Stimulated activated CD8-positive, alpha-beta memory T cell treated with anti-CD3 and anti-CD28 coated beads, Interleukin-12 subunit alpha, Interleukin-12 subunit beta, amount 100 ng/mL, for 24 hours (primary cell): ENCODE measurements around the gene PTPRK.

Source experiments
- DNase-seq: peaks from one replicate; pipeline ENCODE4 v3.0.0-alpha.2; 2020; ENCODE audit errors: extremely low read depth

Gene PTPRK

DNA sequence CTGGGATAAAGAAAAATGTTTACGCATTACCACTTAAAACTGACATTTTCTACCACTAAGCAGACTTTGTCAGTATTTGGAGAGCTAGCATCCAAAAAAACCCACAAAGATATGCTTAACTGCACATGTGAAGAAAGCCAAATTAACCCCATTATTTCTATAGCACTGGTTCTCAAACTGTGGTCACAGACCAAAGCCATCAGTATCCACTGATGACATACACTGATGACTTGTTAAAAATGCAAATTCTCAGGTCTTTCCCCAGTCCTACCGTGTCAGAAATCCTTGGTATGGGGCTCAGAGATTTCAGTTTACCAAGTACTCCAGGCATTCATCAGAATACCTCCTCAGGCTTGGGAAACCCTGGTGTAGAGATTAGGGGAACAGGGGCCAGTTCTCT, 230.2 kb downstream of the PTPRK start:
- DNase-seq = no peak

DNA sequence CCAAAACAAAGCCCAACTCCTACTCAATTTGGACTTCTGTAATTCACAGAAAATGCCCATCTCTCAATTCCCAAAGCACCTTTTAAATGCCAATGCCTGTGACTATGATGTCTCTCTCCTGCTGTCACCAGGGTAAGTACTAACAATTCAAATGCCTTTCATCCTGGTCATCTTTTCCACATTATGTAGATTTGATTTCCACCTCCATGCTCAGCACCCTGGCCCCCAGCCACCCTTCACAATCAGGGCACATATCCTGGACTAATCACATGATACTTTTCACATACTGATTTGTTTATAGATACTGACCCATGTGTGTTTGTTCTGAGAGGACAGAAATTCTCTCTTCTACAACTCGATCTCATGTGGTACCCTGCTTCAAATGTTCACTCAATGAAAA, 236.3 kb downstream of the PTPRK start:
- DNase-seq = no peak

DNA sequence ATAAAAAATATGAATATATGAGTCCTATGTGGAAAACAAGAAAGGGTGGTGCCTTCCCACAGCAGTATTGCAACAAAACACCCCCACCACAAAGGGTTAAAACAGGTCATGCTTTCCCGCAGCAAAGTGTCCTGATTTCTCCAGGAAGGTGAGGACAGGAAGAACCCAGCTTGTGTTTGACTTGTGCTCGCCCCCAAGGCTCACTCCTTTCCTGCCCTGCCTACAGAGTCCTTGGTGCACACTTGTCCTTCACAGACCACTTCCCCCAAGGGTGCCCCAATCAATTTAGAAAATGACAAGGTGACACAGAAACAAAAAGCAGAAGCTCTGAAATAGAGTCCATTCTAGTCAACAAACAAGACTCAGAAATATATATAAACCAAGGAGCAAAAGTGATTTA, 237.4 kb downstream of the PTPRK start:
- DNase-seq = no peak

DNA sequence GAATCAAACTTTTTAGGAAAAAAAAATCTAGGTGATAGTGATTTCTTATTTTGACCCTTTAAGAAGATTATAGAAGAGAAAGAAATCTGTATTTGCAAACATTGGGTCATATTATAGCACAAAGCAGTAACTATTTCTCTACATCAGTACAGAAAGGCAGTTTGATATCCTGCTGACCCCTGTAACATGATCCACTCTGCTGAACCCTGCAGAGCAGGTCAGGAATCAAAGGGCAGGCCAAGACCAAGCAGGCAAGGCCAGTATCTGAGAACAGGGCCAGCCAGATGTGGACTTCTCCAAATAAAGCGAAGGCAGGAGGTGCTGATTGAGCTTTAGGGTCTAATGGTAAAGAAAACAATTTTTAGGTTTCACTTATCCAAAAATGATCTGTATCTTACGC, 239.4 kb downstream of the PTPRK start:
- no peak for DNase-seq

DNA sequence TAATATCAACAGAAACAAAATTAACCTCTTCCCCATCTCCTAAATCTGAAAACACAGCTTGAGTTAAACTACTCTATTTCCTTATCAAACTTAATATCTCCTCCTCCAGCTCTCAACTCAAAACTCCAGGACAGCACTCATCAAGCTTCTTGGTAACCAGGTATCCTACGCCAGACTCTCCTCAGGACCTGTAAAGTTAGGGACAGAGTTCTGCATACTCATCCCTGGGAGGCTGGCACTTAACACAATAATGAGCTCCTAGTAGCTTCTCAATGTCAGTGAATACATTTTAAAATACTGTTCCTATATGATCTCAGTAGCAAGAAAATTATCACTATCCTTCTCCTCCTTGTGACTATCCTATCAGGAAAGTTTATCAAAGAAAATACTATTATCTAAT, 240.3 kb downstream of the PTPRK start:
- DNase-seq = no peak

DNA sequence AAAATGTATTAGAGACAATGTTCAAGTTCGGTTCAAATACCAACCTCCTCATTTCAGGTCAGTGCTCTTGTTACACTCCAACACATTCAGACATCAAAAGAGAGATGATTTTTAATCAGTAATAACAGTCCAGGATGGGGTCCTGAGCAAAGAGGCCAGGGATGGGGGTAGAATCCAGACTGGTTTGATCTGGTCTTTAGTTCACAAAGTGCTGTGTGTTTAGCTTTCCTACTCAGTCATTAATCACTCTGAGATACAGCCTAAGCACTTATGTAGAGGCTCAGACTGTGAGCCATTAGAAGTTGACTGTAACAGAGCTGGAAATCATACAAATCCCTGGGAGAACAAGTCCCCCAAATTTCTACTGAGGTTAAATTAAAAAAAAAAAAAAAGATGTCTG, 241.6 kb downstream of the PTPRK start:
- DNase-seq = no peak

DNA sequence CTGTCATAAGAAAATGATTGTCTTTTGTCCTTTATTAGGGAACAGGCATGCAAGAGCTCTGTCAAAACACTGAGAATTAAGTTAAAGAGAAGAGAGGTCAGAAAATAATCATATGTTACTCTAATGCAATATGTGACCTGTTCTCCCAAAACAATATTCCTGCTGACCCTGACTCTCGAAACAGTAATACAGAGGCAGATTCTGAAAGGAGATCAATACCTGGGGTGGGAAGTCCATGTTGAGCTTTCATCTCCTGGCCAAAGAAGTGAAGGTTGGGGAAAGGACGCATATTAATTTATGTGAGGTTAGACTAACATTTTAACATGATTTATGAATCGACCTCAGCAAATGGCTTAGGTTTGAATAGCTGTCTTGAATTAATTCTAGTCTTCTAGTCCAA, 243.0 kb downstream of the PTPRK start:
- DNase-seq = no peak

DNA sequence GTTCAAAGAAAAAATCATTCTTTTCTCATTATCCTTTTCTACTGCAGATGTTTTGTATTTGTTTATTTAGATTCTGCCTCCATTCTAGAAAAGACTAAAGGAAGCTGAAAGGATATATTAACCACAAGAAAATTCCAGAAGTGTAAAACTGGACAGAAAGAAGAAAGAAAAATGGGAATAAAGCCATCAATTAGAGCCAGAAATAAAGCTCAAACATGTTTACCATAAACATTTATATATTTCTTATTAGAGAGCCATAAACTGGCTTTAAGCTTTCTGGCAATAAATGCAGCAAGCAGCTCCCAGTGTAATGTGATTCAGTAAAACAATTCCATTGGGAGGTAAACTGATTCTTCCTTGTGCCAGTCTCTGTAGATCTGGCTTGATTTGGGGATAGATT, 244.1 kb downstream of the PTPRK start:
- DNase-seq = no peak

DNA sequence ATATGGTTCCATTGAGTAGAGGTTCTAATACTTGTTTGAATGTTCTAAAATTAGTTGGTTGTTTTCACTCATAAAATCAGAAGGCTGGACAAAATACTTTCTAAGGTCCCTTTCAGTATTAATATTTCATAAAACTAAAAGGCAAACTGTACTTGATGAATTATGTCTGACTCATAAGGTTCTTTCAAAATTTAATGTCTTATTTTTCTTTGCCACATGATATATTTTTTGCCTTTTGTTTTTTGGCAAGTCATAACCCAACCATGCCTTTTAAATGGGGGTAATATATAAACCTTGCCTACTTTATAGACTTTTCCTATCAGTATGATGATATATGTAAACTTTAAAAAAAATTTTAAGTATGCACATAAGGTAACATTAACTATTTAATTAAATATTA, 244.7 kb downstream of the PTPRK start:
- DNase-seq = no peak

DNA sequence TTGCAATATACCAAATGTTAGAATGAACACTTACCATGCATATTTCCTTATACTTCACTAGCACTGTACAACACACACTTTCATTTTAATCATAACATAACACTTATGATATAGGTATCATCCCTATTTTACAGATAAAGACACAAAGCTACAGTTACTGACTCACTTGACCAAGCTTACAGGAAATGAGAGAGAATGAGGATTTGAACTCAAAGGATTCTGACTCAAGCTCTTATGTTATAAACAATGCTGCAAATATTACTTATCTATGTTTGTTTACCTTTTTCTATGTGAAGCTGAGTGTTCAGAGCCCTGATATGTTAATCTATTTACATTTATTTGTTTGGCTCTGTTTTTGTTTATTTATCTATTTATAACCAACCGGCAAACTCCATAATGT, 245.4 kb downstream of the PTPRK start:
- no peak for DNase-seq

DNA sequence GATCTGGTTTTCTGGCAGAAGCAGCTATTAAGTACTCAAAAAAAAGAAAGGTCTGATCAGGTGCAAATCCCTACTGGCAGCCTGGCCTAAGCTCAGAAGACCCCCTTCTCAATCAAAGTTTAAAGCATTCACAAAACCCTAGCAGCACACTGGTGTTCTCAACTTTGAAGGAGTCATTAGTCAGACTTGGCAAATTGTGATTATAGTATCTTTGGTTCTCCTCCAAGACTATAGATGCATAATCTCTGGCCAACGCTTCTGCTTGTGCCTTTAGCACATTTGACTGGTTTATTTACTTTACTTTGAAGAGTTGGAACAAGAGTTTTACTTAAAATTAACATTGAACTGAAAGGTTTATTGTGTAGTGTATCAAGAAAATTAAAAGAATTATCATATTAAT, 248.9 kb downstream of the PTPRK start:
- DNase-seq = no peak

DNA sequence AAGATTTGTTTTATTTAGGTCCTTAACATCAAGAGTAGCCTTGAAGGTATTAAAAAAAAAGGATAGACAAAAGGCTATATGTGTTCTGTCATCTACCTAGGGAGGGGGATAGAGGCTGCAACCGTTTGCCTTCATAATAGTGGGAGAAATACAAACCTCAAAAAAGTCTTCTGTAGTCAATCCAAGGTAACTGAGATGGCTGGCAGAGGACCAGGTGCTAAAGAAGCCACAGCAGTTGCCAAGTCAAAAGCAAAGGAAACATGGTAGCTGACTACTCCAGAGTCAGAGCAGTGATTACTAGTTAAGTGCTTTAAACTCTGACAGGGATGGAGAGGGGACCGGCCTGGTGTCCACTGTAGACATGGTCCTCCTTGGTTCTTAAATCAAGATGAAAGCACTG, 249.4 kb downstream of the PTPRK start:
- DNase-seq = no peak

DNA sequence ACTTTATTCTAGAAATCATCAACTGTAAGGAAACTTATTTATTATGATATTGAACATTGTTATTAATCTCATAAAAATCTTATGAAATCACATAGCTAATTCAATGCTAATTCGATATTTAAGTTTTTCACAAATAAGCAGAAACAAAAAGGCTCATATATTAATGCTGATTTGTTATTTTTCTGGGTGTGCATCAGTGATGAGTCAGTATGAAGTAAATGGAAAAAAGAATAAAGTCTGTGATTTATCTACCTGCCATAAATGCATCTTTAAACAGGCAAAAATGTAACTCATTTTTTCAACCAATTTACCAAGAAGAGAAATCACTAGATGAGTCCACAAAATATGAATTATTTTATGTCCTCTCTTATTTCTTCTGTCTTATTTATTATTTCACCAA, 253.5 kb downstream of the PTPRK start:
- no peak for DNase-seq

DNA sequence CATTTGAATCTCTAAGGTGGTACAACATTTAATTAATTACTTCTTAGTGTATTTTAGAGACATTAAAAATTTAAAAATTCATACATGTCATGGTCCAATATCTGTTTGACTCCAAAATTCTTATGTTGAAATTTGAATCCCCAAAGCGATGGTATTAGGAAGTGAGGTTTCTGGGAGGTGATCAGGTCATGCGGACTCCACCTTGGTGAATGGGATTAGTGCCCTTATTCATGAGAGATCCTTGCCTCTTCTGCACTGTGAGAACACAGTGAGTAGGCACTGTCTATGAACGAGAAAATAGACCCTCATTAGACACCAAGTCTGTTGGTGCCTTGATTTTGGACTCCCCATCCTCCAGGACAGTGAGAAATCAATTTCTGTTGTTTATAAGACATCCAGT, 254.7 kb downstream of the PTPRK start:
- DNase-seq = no peak

DNA sequence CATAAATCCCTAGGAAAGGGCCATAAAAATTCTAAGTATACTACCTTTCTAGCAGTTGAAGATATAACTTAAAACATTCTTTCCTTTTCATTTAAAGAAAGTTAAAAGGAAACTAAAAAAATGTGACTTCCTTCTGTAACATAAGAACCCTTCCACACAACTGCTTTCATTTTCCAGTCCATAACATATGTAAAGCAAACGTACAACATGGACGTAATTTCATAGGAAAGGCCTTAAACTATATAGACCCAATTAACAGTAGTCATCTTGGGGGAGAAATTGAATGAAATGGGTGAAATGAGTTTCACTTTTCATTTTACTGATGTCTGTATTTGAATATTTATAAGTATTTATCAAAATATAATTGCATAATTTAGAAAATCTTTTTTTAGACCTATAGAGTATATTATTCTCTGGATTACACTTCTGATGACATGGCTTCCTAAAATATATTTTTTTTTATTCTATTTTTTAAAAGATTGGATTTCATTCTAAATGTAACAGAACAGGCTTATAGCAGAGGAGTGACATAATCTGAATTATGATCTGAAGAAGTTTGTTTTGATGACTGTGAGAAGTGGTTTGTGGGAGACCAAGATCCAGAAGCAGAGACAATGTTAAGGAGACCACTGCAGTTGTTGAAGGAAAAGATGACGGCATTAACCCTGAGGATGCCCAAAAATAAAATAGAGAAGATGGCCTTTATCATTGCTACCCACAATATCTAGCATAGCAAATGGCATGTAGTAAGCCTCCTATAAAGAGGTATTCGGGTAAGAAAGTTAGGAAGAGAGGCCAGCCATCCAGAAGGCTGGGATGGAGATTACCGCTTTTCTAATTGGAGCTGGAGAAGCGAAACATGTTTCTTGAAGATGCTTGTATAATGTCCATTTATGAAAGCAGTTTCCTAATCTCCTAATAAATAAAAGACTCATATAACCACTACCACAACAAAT, 260.4 kb downstream of the PTPRK start:
- DNase-seq = no peak

DNA sequence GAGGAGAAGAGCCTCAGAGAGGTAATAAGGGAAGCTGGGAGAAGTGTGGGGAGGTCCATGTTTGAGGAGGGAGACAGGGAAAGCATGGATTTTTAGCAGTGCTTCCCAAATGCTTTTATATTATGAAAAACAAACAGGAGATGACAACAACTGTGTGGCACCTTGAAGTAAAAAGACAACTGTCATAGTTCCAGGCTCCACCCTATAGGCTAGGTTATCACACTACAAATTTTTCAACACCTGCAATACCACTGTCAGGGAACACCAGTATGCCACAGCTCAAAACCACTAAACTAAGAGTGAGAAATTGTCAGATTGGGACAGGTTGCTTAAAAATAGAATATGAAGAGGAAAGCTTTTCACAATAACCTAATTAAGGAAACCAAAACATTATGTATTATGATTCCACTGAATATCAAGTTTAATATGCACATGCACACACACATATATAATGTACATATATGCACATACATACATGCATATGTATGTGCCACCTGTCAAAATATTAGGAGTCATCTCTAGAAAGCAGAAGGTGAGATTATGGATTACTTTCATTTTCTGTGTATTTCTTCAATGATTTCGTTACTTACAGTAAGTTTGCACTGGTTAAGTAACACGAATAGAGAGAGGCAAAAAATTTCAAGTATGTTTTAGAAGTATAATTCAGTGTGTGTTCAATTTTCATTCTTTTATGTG, 261.2 kb downstream of the PTPRK start:
- DNase-seq = no peak

DNA sequence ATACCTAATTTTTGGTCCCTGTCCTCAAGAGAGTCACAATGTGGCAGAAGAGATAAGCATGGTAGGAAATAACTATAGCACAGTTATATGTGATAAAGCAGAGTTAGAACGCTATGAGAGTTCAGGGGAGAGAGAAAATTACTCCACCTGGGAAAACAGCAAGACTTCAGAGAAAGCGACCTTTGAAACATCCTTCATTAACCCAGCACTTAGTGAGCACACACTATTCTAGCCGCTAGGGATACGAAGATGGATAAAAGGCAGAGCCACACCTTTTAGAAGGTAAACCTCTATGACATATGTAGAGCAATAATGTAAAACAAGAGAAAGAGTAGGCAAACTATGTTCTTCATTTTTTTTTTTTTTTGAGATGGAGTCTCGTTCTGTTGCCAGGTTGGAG, 264.3 kb downstream of the PTPRK start:
- no peak for DNase-seq

DNA sequence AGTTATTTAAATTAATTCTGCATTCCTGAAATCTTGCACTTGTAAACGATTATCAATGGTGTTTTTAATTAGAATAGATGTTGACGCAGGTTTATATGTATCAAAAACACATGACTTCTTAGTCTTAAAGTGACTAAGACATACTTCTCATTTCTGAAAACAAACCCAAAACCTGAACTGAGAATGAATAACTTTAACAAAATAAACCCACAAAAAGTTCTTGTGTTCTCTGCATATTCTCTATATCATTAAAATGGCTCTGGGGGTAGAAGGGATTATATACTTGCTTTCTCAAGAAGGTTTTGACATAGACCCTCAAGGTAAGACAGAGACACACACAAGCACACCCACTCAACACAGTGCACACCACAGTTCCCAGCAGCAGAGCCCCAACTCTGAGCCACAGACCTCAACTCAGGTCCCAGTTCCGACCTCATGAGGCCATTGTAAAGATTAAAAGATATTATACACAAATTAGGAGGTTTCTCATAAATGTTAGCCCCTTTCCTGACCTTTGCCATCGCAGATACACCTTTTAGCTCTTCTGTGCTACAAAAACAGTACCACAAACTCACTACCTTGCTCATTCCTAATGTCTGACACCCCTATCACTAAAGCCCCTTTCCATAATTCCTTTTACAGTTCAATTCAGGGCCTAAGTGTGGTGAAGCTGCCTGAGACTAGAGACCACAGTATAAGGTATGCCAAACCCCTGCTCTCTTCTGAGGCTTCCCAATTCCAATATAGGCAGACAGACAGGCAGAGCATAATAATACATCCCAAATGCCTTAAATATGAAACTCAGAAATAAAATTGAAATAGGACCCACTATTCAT, 267.8 kb downstream of the PTPRK start:
- no peak for DNase-seq

DNA sequence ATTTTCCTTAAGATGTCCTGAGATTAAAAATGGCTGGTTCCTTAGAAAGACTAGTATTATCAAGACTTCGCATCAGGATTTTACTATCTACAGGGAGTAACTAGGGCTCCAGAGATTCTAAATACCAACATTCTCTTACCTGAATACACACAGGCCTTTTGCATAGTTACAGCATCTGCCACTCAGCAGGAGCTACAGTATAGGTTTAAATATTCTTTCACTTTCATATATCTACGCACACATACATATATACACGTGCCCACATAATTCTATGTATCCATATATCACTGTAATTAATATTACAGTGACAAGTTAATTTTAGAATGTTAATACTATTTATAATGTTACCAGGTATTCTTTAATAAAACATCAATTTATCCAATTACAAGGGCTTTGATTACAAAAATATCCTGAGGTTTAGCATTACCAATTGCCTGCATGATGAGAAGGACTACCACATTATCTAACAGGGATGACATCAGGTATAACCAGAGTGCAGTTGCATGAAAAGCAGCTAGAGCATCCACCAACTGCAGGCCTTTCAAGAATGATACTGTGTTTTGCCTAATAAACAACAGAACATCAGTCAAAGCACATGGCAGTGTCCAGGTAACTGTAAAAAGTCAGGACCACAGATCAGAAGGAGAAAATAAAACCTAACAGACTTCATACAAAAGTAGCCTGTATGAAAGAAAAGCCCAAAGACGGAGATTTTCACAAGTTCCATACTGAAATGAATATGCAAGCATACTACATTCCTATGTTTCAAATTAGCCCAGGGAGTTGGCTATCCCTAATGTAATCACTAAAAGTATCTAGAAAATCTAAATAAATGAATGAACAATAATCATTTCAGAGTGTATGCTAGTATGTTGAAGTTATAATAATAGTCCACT, 268.7 kb downstream of the PTPRK start:
- no peak for DNase-seq

DNA sequence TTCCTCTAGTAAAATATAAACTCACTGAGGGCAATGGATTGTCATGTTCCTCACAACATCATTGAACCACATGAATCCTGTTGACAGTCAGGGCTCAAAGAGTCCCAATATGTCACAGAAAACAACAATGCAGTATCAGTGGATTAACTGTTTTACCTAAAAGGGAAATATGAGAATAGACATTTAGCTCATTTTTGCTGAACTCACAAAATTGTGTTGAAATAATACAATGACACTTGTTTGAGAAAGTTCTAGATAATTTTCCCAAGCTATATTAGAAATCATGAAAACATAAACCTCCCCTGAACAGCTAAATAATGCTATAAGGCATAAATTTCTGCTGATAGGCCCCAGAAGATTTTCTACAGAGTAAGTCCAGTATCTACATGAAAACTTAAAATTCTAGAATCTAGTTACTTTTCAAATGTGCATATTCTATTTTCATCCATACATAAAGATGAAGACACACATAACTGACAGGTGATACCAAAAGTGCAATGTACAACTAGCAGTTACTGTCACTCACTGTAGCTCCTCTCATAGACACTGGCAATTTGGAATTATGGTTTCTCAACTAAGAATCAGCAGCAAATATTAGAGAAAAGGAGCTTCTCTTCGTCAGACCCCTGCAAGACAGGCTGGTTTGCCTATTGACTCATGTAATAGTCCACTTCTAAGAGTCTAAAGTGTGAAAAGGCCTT, 269.9 kb downstream of the PTPRK start:
- no peak for DNase-seq

DNA sequence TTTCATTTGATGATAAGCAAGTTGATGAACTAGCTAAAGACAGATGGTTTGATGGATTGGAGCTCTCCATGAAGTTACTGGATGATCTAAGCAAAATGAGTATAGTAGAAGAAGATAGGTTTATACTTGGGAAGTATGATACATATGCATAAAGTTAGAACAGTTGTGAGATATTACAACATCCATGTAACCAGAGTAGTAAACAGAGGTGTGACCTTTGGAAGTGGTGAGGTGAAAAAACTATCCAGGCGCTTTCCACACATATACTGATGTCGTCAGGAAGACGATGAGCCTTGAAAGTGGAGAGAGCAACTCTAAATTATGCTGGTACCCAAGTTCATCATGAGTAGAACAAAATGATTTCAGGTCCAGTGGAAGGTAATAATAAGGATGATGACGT, 271.0 kb downstream of the PTPRK start:
- DNase-seq = no peak
